Tibial artery (tissue), 4 donors: ENCODE measurements around the gene UCN3.

Experiments used
- DNase-seq, 2 donors: peaks; one replicate each; pipeline ENCODE4 v3.0.0-alpha.2; 2019
- H3K27ac ChIP-seq, 2 donors: fragments of 200-600 bp; sonication (generic) in 1 of 2; 1 replicate in 1 of 2; 2 replicates in 1 of 2; pipeline ENCODE4 v1.5.1; 2018 to 2019; ENCODE audit warnings: mild to moderate bottlenecking in 1 of 2
- H3K27me3 ChIP-seq, 2 donors: fragments of 200-600 bp; sonication (generic) in 1 of 2; one replicate each; pipeline versions ENCODE4 v1.5.1 to v1.6.0; 2016 to 2019
- H3K36me3 ChIP-seq, 3 donors: fragments of 200-600 bp; sonication (generic) in 2 of 3; one replicate each; pipeline ENCODE4 v1.5.1; 2016 to 2019; ENCODE audit warnings: mild to moderate bottlenecking in 2 of 3
- H3K4me1 ChIP-seq, 4 donors: fragments of 200-600 bp; sonication (generic) in 2 of 4; 1 replicate in 3 of 4; 2 replicates in 1 of 4; pipeline ENCODE4 v1.5.1; 2016 to 2019
- H3K4me3 ChIP-seq, 2 donors: fragments of 200-600 bp; sonication (generic) in 1 of 2; 1 replicate in 1 of 2; 2 replicates in 1 of 2; pipeline ENCODE4 v1.5.1; 2018 to 2019; ENCODE audit warnings: mild to moderate bottlenecking in 2 of 2
- H3K9me3 ChIP-seq, 3 donors: fragments of 200-600 bp; sonication (generic) in 1 of 3; one replicate each; pipeline ENCODE4 v1.5.1; 2016 to 2019
- intact Hi-C: fragments of 100-400 bp; cut with DNase I; formaldehyde crosslinking; loops from one replicate; pipeline ENCODE4 v1.15.0; 2023; ENCODE audit warnings: low total_unique reads
- TF ChIP-seq, protein P1 (sequence below), 2 experiments: fragments of 200-600 bp in 1 of 2; fragments of 450-650 bp in 1 of 2; IDR thresholded peaks; one replicate each; pipeline ENCODE4 v1.5.1; 2017 to 2019; ENCODE audit warnings: antibody characterized with exemption in 2 of 2, mild to moderate bottlenecking in 1 of 2, moderate library complexity in 1 of 2

The UCN3 gene

DNA sequence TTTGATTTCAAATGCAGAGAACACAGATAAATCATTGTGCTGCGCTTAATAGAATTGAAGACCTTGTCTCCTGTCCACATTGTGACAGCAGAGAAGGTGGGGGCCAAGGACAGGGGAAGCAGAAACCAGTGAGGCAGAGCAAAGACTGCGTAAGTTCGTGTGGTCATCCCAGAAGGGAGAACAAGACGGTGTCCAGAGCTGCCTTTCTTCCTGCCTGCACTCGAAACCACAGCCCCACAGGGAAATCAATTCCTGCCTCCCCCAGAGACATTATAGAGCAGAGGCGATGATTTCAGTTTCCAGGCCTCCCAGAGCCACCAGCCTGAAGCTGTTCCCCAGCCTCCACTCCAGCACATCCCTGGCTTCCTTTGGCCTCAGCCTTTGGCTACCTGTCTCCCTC, 39.7 kb upstream of the UCN3 start:
- intact Hi-C loops, result no loop called here
- Histone ChIP-seq H3K27ac (no peak overlapping the region), H3K9me3 (no peaks in the 10 kb centered on the region), H3K27me3 (peaks cover 0 to 6% of the 10 kb centered on the region in 2 donors), H3K36me3 (no peaks in the 10 kb centered on the region), H3K4me3 (no peak overlapping the region), H3K4me1 (no peaks in the 10 kb centered on the region)
- DNase-seq, result no peak
- TF ChIP-seq, protein P1, sequence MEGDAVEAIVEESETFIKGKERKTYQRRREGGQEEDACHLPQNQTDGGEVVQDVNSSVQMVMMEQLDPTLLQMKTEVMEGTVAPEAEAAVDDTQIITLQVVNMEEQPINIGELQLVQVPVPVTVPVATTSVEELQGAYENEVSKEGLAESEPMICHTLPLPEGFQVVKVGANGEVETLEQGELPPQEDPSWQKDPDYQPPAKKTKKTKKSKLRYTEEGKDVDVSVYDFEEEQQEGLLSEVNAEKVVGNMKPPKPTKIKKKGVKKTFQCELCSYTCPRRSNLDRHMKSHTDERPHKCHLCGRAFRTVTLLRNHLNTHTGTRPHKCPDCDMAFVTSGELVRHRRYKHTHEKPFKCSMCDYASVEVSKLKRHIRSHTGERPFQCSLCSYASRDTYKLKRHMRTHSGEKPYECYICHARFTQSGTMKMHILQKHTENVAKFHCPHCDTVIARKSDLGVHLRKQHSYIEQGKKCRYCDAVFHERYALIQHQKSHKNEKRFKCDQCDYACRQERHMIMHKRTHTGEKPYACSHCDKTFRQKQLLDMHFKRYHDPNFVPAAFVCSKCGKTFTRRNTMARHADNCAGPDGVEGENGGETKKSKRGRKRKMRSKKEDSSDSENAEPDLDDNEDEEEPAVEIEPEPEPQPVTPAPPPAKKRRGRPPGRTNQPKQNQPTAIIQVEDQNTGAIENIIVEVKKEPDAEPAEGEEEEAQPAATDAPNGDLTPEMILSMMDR (IDR thresholded peaks at IDR 0.05), result no peak

DNA sequence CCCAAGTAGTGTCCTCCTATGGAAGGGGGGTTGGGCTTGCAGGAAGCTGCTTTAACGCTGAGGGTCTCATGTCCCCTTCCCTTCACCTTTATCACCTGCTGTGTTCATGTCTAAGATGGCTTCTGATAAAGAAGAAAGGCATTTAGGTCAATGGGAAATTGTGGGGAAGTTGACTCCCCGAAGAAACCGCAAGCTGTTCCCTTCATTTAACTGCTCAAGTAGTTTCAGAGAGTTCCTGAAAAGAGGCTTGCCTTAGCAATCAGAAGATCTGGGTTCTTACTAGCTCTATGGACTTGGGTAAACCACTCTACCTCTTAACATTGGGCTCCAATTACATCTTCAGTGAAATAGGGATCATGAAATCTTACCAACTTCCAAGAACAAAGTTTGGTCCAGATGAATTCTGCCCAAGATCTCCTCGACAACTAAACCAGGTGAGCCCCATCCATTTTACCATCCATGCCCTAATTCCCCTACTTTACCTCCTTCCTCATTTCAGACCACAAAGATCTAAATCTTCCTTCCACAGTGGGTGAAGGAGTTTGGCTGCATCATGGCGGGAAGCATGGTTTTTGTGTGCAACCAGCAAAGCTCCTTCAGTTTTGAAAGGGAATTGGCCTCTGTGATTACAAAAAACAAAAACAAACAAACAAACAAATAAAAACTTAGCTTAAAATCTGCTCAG, 30.4 kb upstream of the UCN3 start:
- DNase-seq, result no peak
- TF ChIP-seq, protein P1 (IDR thresholded peaks at IDR 0.05), result no peak
- intact Hi-C loops, result no loop called here
- Histone ChIP-seq H3K27me3 (peaks cover 0 to 6% of the 10 kb centered on the region in 2 donors), H3K4me1 (no peaks in the 10 kb centered on the region), H3K27ac (no peak overlapping the region), H3K36me3 (no peaks in the 10 kb centered on the region), H3K9me3 (no peaks in the 10 kb centered on the region), H3K4me3 (no peak overlapping the region)

DNA sequence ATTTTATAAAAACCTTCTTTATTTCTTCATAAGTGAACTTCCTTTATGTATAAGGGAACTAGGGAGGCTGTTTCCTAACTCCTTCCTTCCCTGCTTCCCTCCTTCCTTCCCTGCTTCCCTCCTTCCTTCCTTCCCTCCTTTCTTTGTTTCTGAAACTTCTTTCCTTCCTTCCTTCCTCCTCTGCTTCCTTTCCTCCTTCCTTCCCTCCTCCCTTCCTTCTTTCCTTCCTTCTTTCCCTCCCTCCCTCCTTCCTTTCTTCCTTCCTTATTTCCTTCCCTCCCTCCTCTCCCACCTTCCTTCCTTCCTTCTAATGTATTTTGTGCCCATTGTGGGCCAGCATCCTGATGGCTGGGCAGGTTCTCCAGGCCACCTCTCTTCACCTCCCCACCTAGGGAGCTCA, 26.8 kb upstream of the UCN3 start:
- Histone ChIP-seq H3K4me3 (no peak overlapping the region), H3K27ac (no peak overlapping the region), H3K27me3 (peaks cover 0 to 6% of the 10 kb centered on the region in 2 donors), H3K36me3 (no peaks in the 10 kb centered on the region), H3K4me1 (no peaks in the 10 kb centered on the region), H3K9me3 (no peaks in the 10 kb centered on the region)
- TF ChIP-seq, protein P1 (IDR thresholded peaks at IDR 0.05), result no peak
- no peak for DNase-seq
- intact Hi-C loops, result no loop called here

DNA sequence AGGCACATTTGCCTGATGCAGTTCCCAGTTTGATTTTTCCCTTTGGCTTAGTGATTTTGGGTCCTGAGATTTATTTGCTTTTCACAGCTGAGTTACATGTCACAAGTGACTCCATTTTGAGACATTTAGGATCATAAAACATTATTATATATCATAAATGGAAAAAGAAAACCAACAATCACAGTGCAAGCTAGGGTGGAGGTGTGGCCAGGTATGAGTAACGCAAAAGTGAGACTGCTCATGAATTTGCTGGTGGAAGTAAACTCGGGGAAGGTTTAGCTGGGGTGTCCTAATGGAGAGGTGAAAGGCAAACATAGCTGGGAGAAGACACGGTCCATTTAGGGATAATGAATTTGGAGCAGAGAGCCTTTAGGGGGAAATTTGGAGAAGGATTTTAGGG, 21.7 kb upstream of the UCN3 start:
- Histone ChIP-seq H3K27me3 (no peaks in the 10 kb centered on the region), H3K36me3 (no peaks in the 10 kb centered on the region), H3K4me3 (no peak overlapping the region), H3K27ac (no peak overlapping the region), H3K4me1 (no peaks in the 10 kb centered on the region), H3K9me3 (no peaks in the 10 kb centered on the region)
- intact Hi-C loops, result no loop called here
- no peak for DNase-seq
- TF ChIP-seq, protein P1 (IDR thresholded peaks at IDR 0.05), result no peak

DNA sequence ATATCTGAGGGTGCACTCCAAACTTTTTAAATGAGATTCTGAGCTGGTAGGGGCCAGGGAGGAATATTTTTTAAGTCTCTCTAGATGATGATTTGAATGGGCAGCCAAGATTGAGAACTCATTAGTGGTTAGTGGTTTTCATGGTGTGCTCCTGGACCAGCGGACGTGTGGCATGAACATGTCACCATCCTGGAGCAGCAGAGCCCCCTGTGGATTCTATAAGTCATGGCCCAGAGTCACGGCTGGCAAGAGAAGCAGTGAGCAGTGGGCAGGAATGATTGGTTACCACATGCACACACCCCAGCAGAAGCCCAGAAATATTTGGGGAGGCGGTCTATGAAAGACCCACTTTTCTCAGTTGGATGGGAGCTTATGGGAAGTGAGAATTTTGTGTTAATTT, 21.2 kb upstream of the UCN3 start:
- H3K4me1 ChIP-seq, result no peaks in the 10 kb centered on the region
- H3K36me3 ChIP-seq, result no peaks in the 10 kb centered on the region
- H3K4me3 ChIP-seq, result no peak overlapping the region
- H3K9me3 ChIP-seq, result no peaks in the 10 kb centered on the region
- no peak overlapping the region for H3K27ac ChIP-seq
- H3K27me3 ChIP-seq, result no peaks in the 10 kb centered on the region
- TF ChIP-seq, protein P1 (IDR thresholded peaks at IDR 0.05), result no peak
- intact Hi-C loops, result no loop called here
- no peak for DNase-seq

DNA sequence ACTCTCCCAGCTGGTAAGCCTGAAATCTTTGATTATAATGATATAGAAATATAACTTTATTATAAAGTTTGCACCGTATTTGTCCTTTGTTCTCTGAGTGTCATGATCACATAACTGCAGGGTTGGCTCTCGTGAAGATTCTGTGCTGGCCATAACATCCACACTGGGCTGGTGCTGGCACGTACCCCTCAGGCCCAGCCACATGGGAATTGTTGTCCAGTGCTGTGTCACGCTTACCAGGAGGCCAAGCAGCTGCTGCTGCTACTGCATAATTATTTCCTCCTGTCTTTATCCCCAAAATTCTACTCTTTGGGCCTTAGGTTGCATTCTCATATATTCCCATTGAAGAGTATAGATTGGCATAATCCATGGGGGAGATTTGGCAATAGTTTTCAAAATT, 20.8 kb upstream of the UCN3 start:
- H3K9me3 ChIP-seq, result no peaks in the 10 kb centered on the region
- no peak for DNase-seq
- no peak overlapping the region for H3K27ac ChIP-seq
- H3K36me3 ChIP-seq, result no peaks in the 10 kb centered on the region
- intact Hi-C loops, result no loop called here
- no peaks in the 10 kb centered on the region for H3K4me1 ChIP-seq
- TF ChIP-seq, protein P1 (IDR thresholded peaks at IDR 0.05), result no peak
- no peak overlapping the region for H3K4me3 ChIP-seq
- no peaks in the 10 kb centered on the region for H3K27me3 ChIP-seq
